GM18520 (cell line): Measurements from ENCODE around the gene ATP8B4.

Experiments
- ATAC-seq: cut with Tn5 transposase; IDR thresholded peaks from one replicate; pipeline ENCODE4 v1.9.1; 2021; ENCODE audit not compliant: unreplicated experiment

Gene ATP8B4

GRCh38 chr15:49900006-49900902 lies 218.8 kb downstream of the ATP8B4 start:
- no peak for ATAC-seq

GRCh38 chr15:49898575-49899283 lies 220.3 kb downstream of the ATP8B4 start:
- no peak for ATAC-seq

GRCh38 chr15:49898097-49898496 lies 220.9 kb downstream of the ATP8B4 start:
- no peak for ATAC-seq

GRCh38 chr15:49895347-49896223 lies 223.4 kb downstream of the ATP8B4 start:
- ATAC-seq: no peak

GRCh38 chr15:49890689-49891088 lies 228.3 kb downstream of the ATP8B4 start:
- ATAC-seq: no peak

- no peak for ATAC-seq
Measured at GRCh38 chr15:49889536-49889935, 229.5 kb downstream of the ATP8B4 start.

GRCh38 chr15:49888734-49889133 lies 230.3 kb downstream of the ATP8B4 start:
- ATAC-seq: no peak

GRCh38 chr15:49888323-49888693 lies 230.7 kb downstream of the ATP8B4 start:
- ATAC-seq: no peak

- ATAC-seq: no peak
Measured at GRCh38 chr15:49887659-49888322, 231.2 kb downstream of the ATP8B4 start.

- no peak for ATAC-seq
Measured at GRCh38 chr15:49883121-49883520, 235.9 kb downstream of the ATP8B4 start.

GRCh38 chr15:49881866-49882265 lies 237.2 kb downstream of the ATP8B4 start:
- ATAC-seq: no peak

GRCh38 chr15:49881433-49881832 lies 237.6 kb downstream of the ATP8B4 start:
- ATAC-seq: no peak

GRCh38 chr15:49877873-49878521 lies 241.0 kb downstream of the ATP8B4 start:
- ATAC-seq: no peak

- no peak for ATAC-seq
Measured at GRCh38 chr15:49877117-49877872, 241.7 kb downstream of the ATP8B4 start.

GRCh38 chr15:49876401-49877038 lies 242.5 kb downstream of the ATP8B4 start:
- ATAC-seq: no peak

GRCh38 chr15:49875392-49875791 lies 243.6 kb downstream of the ATP8B4 start:
- no peak for ATAC-seq

GRCh38 chr15:49870472-49870871 lies 248.6 kb downstream of the ATP8B4 start:
- no peak for ATAC-seq

- no peak for ATAC-seq
Measured at GRCh38 chr15:49868348-49868747, 250.7 kb downstream of the ATP8B4 start.
